Measurements from ENCODE around the gene CRYZL1. TPM values are rescaled to one million over a fixed set of nuclear protein-coding genes. Genes with fewer than 3 reads are reported as not detected.

The CRYZL1 gene
- total and polyA plus RNA-seq, 2 of the 8 experiments (the other 6 are each of a cell fraction or from before 2014, with no cell fraction given) = 15.6 to 15.8 TPM

DNA sequence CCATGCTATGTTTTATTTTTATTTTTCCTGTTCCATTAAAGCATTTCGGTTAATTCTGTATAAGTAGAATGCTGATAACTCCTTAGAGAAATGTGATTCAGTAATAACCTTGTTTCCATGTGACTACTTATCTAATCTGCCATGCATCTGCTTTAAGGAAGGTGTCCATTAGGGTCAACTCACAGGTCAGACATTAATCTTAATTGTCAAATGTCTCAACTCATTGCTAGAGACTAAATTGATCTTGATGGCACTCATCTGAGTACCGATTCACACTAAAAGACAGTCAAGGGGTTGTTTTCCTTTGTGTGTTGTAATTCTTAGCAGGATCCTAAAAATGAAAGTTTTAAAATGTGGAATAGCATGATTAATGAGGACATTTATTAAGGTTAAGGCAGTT is 42.5 kb upstream of the CRYZL1 start (continued):
- TF ChIP-seq, protein P1, sequence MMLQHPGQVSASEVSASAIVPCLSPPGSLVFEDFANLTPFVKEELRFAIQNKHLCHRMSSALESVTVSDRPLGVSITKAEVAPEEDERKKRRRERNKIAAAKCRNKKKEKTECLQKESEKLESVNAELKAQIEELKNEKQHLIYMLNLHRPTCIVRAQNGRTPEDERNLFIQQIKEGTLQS (IDR thresholded peaks at IDR 0.05; ENCODE audit: insufficient read depth, low read depth, low read length) = no peak
- TF ChIP-seq CEBPB (IDR thresholded peaks at IDR 0.05; ENCODE audit: low read depth, low read length) = no peak

All from H1 (cell line).